H1 (cell line): ENCODE results near the gene DHDH. TPM values are rescaled to one million over a fixed set of nuclear protein-coding genes. Genes with fewer than 3 reads are reported as not detected.

Source experiments
- CTCF ChIA-PET: fragments of 300-600 bp; sonication (Branson Sonifier 250); formaldehyde crosslinking; loops from one replicate; lab custom pipeline; 2021; ENCODE audit not compliant: partially characterized antibody; lab: Charles Lee
- POLR2A ChIA-PET: fragments of 300-600 bp; sonication (Branson Sonifier 250); formaldehyde crosslinking; loops from one replicate; lab custom pipeline; 2021; ENCODE audit warnings: inconsistent platforms; ENCODE audit not compliant: partially characterized antibody; lab: Charles Lee
- DNase-seq, 2 experiments: peaks; one replicate each; pipeline versions ENCODE4 v3.0.0 to v3.0.0-alpha.2; 2010 to 2022; ENCODE audit warnings: low spot score in 2 of 2, low read depth in 1 of 2, mixed read lengths in 1 of 2
- FAIRE-seq: peaks from 2 replicates; lab custom pipeline; 2011; peaks lifted over from hg19 to GRCh38; lab: Jason Lieb, UNC
- H2AFZ ChIP-seq: 2 replicates; pipeline ENCODE4 v1.8.1; 2012; ENCODE audit warnings: low read length, inconsistent platforms
- H2AK5ac ChIP-seq: 2 replicates; pipeline ENCODE4 v1.6.1; 2013; ENCODE audit warnings: low read depth, low read length
- H2BK120ac ChIP-seq: replicated peaks from 2 replicates; pipeline ENCODE3; 2013; ENCODE audit warnings: low read depth, low read length, inconsistent platforms
- H2BK12ac ChIP-seq: 2 replicates; pipeline ENCODE4 v1.6.1; 2013; ENCODE audit warnings: low read depth, low read length
- H2BK15ac ChIP-seq: 2 replicates; pipeline ENCODE4 v1.6.1; 2013; ENCODE audit warnings: low read length
- H2BK20ac ChIP-seq: 2 replicates; pipeline ENCODE4 v1.6.1; 2013; ENCODE audit warnings: low read length
- H2BK5ac ChIP-seq: 2 replicates; pipeline ENCODE4 v1.6.1; 2013; ENCODE audit warnings: low read depth, low read length
- H3K14ac ChIP-seq: 2 replicates; pipeline ENCODE4 v1.6.1; 2013; ENCODE audit warnings: inconsistent platforms; ENCODE audit not compliant: insufficient read length
- H3K18ac ChIP-seq: 2 replicates; pipeline ENCODE4 v1.6.1; 2013; ENCODE audit warnings: low read length; ENCODE audit errors: extremely low read depth
- H3K23ac ChIP-seq: 2 replicates; pipeline ENCODE4 v1.6.1; 2013; ENCODE audit warnings: inconsistent platforms; ENCODE audit not compliant: insufficient read length
- H3K23me2 ChIP-seq: 2 replicates; pipeline ENCODE4 v1.6.1; 2013; ENCODE audit warnings: low read depth, low read length
- H3K27ac ChIP-seq: 2 replicates; pipeline ENCODE4 v1.6.1; 2011; ENCODE audit warnings: low read depth, low read length, inconsistent platforms
- H3K27me3 ChIP-seq, 4 experiments: replicated peaks in 1 of 4; 1 replicate in 1 of 4; 2 replicates in 3 of 4; pipeline versions ENCODE4 v1.6.1 to v1.8.1; 2011 to 2013; ENCODE audit warnings: low read length in 3 of 4, mild to moderate bottlenecking in 3 of 4, inconsistent platforms in 2 of 4, mixed read lengths in 2 of 4, moderate library complexity in 1 of 4; ENCODE audit not compliant: control insufficient read depth in 3 of 4, insufficient read depth in 3 of 4; ENCODE audit errors: extremely low read depth in 1 of 4
- H3K36me3 ChIP-seq, 4 experiments: 2 replicates each; pipeline versions ENCODE4 v1.6.1 to v1.8.1; 2011 to 2013; ENCODE audit warnings: mild to moderate bottlenecking in 4 of 4, low read length in 3 of 4, moderate library complexity in 2 of 4, control low read depth in 1 of 4, inconsistent platforms in 1 of 4; ENCODE audit not compliant: insufficient read depth in 4 of 4, control insufficient read depth in 2 of 4
- H3K4ac ChIP-seq: replicated peaks from 2 replicates; pipeline ENCODE3; 2013; ENCODE audit warnings: low read length, low read depth, mixed read lengths, inconsistent platforms; ENCODE audit not compliant: insufficient read length
- H3K4me1 ChIP-seq, 4 experiments: replicated peaks in 1 of 4; 1 replicate in 1 of 4; 2 replicates in 3 of 4; pipeline versions ENCODE4 v1.6.1 to v1.8.1; 2011 to 2013; ENCODE audit warnings: low read length in 3 of 4, inconsistent platforms in 2 of 4, mixed read lengths in 1 of 4; ENCODE audit not compliant: insufficient read depth in 4 of 4, control insufficient read depth in 3 of 4
- H3K4me2 ChIP-seq, 2 experiments: 2 replicates each; pipeline versions ENCODE4 v1.6.1 to v1.8.1; 2011 to 2013; ENCODE audit warnings: low read depth in 2 of 2, low read length in 2 of 2, control low read depth in 1 of 2, inconsistent platforms in 1 of 2, mild to moderate bottlenecking in 1 of 2; ENCODE audit not compliant: insufficient read depth in 1 of 2
- H3K4me3 ChIP-seq, 4 experiments: fragments of 200-600, 300-600 bp in 1 of 4; sonication (generic), shearing (Covaris generic), sonication (Bioruptor Twin) in 1 of 4; 2 replicates each; pipeline versions ENCODE4 v1.5.1 to v1.8.1; 2011 to 2016; ENCODE audit warnings: low read length in 4 of 4, low read depth in 3 of 4, control low read depth in 2 of 4, inconsistent platforms in 2 of 4, mild to moderate bottlenecking in 2 of 4, mixed read lengths in 1 of 4, moderate library complexity in 1 of 4; ENCODE audit not compliant: insufficient read depth in 2 of 4; ENCODE audit errors: extremely low read depth in 1 of 4
- H3K56ac ChIP-seq: replicated peaks from 2 replicates; pipeline ENCODE3; 2013; ENCODE audit warnings: low read depth, mild to moderate bottlenecking, mixed read lengths, low read length, inconsistent platforms; ENCODE audit not compliant: insufficient read length
- H3K79me1 ChIP-seq: 2 replicates; pipeline ENCODE4 v1.6.1; 2013; ENCODE audit warnings: low read depth, low read length, control low read depth
- H3K79me2 ChIP-seq, 2 experiments: 2 replicates each; pipeline versions ENCODE4 v1.6.1 to v1.8.1; 2012 to 2013; ENCODE audit warnings: low read length in 2 of 2, mild to moderate bottlenecking in 2 of 2, inconsistent platforms in 1 of 2; ENCODE audit not compliant: insufficient read depth in 2 of 2, control insufficient read depth in 1 of 2
- H3K9ac ChIP-seq, 4 experiments: replicated peaks in 1 of 4; 1 replicate in 1 of 4; 2 replicates in 3 of 4; pipeline versions ENCODE4 v1.6.1 to v1.8.1; 2011 to 2013; ENCODE audit warnings: low read depth in 3 of 4, low read length in 3 of 4, control low read depth in 2 of 4, mild to moderate bottlenecking in 2 of 4, moderate library complexity in 2 of 4, inconsistent platforms in 1 of 4; ENCODE audit errors: extremely low read depth in 1 of 4
- H3K9me3 ChIP-seq, 2 experiments: 2 replicates each; pipeline versions ENCODE4 v1.6.1 to v1.8.1; 2012 to 2013; ENCODE audit warnings: mild to moderate bottlenecking in 2 of 2, moderate library complexity in 2 of 2, control low read depth in 1 of 2, inconsistent platforms in 1 of 2, low read depth in 1 of 2, low read length in 1 of 2, mixed read lengths in 1 of 2; ENCODE audit not compliant: insufficient read depth in 2 of 2
- H4K20me1 ChIP-seq, 2 experiments: replicated peaks in 1 of 2; 2 replicates each; pipeline versions ENCODE3 to v1.8.1; 2011 to 2013; ENCODE audit warnings: inconsistent platforms in 2 of 2, low read length in 2 of 2, mild to moderate bottlenecking in 1 of 2; ENCODE audit not compliant: insufficient read depth in 2 of 2, control insufficient read depth in 1 of 2
- H4K5ac ChIP-seq: 2 replicates; pipeline ENCODE4 v1.6.1; 2013; ENCODE audit warnings: low read length, low read depth, mixed read lengths, inconsistent platforms; ENCODE audit not compliant: insufficient read length
- H4K8ac ChIP-seq: 2 replicates; pipeline ENCODE4 v1.8.0; 2013; ENCODE audit warnings: mild to moderate bottlenecking, moderate library complexity, low read length, inconsistent platforms; ENCODE audit not compliant: insufficient read depth; ENCODE audit errors: extremely low read depth
- H4K91ac ChIP-seq: replicated peaks from 2 replicates; pipeline ENCODE3; 2013; ENCODE audit warnings: low read length, mixed read lengths, inconsistent platforms; ENCODE audit not compliant: insufficient read length
- EP300 ChIP-seq, 2 experiments: IDR thresholded peaks; 1 replicate in 1 of 2; 2 replicates in 1 of 2; pipeline ENCODE4 v1.6.1; 2011 to 2012; ENCODE audit warnings: low read depth in 2 of 2, low read length in 2 of 2, mild to moderate bottlenecking in 2 of 2, borderline replicate concordance in 1 of 2, inconsistent platforms in 1 of 2, moderate library complexity in 1 of 2
- KDM5A ChIP-seq: fragments of 200-600 bp; IDR thresholded peaks from 2 replicates; pipeline ENCODE4 v1.7.1; 2012; ENCODE audit warnings: mild to moderate bottlenecking, low read length, inconsistent platforms, mixed read lengths
- PHF8 ChIP-seq: fragments of 200-600 bp; sonication (generic); conservative IDR thresholded peaks from 2 replicates; pipeline ENCODE4 v1.7.1; 2012; ENCODE audit warnings: low read depth, mild to moderate bottlenecking, inconsistent platforms, low read length, moderate library complexity
- RXRA ChIP-seq: IDR thresholded peaks from 2 replicates; pipeline ENCODE4 v1.6.1; 2011; ENCODE audit warnings: low read depth, mild to moderate bottlenecking, low read length, moderate library complexity; ENCODE audit not compliant: insufficient read depth
- SP4 ChIP-seq: IDR thresholded peaks from 2 replicates; pipeline ENCODE4 v1.6.1; 2012; ENCODE audit warnings: low read length, inconsistent platforms
- SUZ12 ChIP-seq: fragments of 200-600 bp; sonication (generic); IDR thresholded peaks from 2 replicates; pipeline ENCODE4 v1.6.1; 2012; ENCODE audit warnings: mild to moderate bottlenecking, inconsistent platforms, low read length, moderate library complexity, mixed read lengths
- TAF7 ChIP-seq: optimal IDR thresholded peaks from 2 replicates; pipeline ENCODE3; 2011; ENCODE audit warnings: low read depth, mild to moderate bottlenecking, inconsistent platforms, low read length, moderate library complexity, borderline replicate concordance
- TBP ChIP-seq: IDR thresholded peaks from 2 replicates; pipeline ENCODE4 v1.6.1; 2011; ENCODE audit warnings: low read depth, low read length, improper control_type of control experiment
- TCF12 ChIP-seq: IDR thresholded peaks from 2 replicates; pipeline ENCODE4 v1.6.1; 2011; ENCODE audit warnings: low read depth, mild to moderate bottlenecking, low read length
- WGBS, 2 experiments: shearing (Covaris generic) in 1 of 2; methylation state at CpG; one replicate each; pipeline versions ENCODE4 v1.1.6 to v1.1.7; 2013 to 2015; ENCODE audit warnings: low lambda C conversion rate in 2 of 2, mixed read lengths in 2 of 2, inconsistent platforms in 1 of 2, low coverage in 1 of 2, missing lambda C conversion rate in 1 of 2; ENCODE audit not compliant: insufficient replicate concordance in 2 of 2, insufficient coverage in 1 of 2, insufficient read length in 1 of 2; ENCODE audit errors: extremely low coverage in 1 of 2, missing lambda C conversion rate in 1 of 2; 5-methylcytosine and 5-hydroxymethylcytosine counted together
- polyA plus RNA-seq, 7 experiments: library from polyadenylated mRNA; depleted of rRNA in 3 of 7; stranded (reverse) in 5 of 7; unstranded in 2 of 7; fragments of >200 nt in 5 of 7; fragments of 200-250 nt in 2 of 7; gene quantifications; 1 replicate in 5 of 7; 2 replicates in 1 of 7; 4 replicates in 1 of 7; pipeline versions ENCODE4 v1.2.1 to v1.2.3, GENCODE V29; 2011 to 2013; ENCODE audit warnings: missing spikeins in 2 of 7, mixed read lengths in 2 of 7
- total RNA-seq: library from RNA; stranded (reverse); fragmentation: NEBNext Ultra II Directional; extraction: Animal tissue kit (Norgen Biotek cat#: 25700); gene quantifications from 2 replicates; pipeline ENCODE4 v1.2.1, GENCODE V29; 2021
- TF ChIP-seq, protein P1 (sequence below): IDR thresholded peaks from 2 replicates; pipeline ENCODE4 v1.6.1; 2011; ENCODE audit warnings: low read length, improper control_type of control experiment

The DHDH gene
- total and polyA plus RNA-seq, 2 of the 8 experiments (the other 6 are each of a cell fraction or from before 2014, with no cell fraction given) = 2.2 to 2.8 TPM

DNA sequence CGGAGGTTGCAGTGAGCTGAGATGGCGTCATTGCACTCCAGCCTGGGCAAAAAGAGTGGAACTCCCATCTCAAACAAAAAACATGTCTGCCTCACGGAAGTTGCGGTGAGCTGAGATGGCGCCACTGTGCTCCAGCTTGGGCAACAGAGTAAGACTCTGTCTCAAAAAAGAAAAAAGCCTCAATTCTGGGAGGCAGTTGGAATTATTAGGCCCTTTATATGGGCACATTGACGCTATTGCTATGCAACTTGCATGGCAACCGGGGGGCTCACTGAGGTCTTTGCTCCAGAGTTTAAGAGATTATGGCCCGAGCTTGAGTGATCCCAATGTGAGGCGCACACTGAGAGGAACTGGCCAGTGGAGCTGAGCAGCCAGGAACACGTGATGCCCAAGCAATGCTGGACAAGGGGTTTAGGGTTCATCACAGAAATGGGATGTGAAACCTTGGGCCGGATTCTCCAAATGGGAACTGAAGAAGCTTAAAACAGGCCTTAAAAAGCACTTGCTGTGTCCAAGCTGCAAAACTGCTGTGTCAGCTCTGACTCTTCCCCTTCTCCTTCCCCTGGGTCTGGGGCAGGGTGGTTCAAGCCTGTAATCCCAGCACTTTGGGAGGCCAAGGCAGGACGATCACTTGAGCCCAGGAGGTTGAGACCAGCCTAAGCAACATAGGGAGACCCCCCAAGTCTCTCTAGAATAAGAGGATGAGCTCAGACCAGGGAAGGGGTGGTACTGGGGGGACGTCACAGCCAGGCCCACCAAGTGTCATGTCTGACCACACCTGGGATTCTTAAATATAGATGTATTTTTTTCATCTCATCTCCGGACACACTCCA lies 34.1 kb downstream of the DHDH start:
- no peak overlapping the region for H4K5ac ChIP-seq
- H3K9me3 ChIP-seq = no peaks in the 10 kb centered on the region
- peaks cover 4 to 15% (median 9%) of the 10 kb centered on the region in 4 experiments for H3K4me1 ChIP-seq
- H3K79me1 ChIP-seq = peaks cover 2% of the 10 kb centered on the region; the same call in 1 of the 2 replicates
- no peaks in the 10 kb centered on the region for H3K27me3 ChIP-seq
- H3K56ac ChIP-seq = no peak overlapping the region
- H3K23ac ChIP-seq = no peak overlapping the region
- H3K4me3 ChIP-seq = no peak overlapping the region
- H2BK15ac ChIP-seq = no peak overlapping the region
- peaks cover 17% of the 10 kb centered on the region; the same call in 1 of the 2 replicates for H3K23me2 ChIP-seq
- FAIRE-seq (no peak), DNase-seq (no peak)
- H2AFZ ChIP-seq = no peak overlapping the region
- H4K8ac ChIP-seq = no peak overlapping the region
- H4K20me1 ChIP-seq = peaks cover 3 to 13% of the 10 kb centered on the region in 2 experiments
- peak overlapping the region; percentile 6; the same call in 1 of the 2 replicates for H3K18ac ChIP-seq
- no peak overlapping the region for H3K4me2 ChIP-seq
- no peak overlapping the region for H2BK20ac ChIP-seq
- no peak overlapping the region for H2BK12ac ChIP-seq
- H2AK5ac ChIP-seq = no peak overlapping the region
- 85% methylated on average over 14 of the region's 14 CpGs; no CpG with 5 or more reads in 1 of the 2 experiments for WGBS, 2 experiments
- no peak overlapping the region for H3K27ac ChIP-seq
- H3K79me2 ChIP-seq = peaks cover 0 to 13% of the 10 kb centered on the region in 2 experiments; a peak in 2 of 4 replicates
- POLR2A ChIA-PET = interaction anchor here (0.6 to 5.4 kb wide), 24 partner anchors 9 to 348 kb away, joined by 3 to 56 read pairs (median 3); partner anchors contain the start of genes BAX, GYS1, NUCB1 and PPP1R15A
- no peak overlapping the region for H2BK5ac ChIP-seq
- no peak overlapping the region for H2BK120ac ChIP-seq
- no peak overlapping the region for H3K14ac ChIP-seq
- no peak overlapping the region for H4K91ac ChIP-seq
- H3K36me3 ChIP-seq = peaks cover 2 to 28% (median 10%) of the 10 kb centered on the region in 4 experiments; a peak in 5 of 8 replicates
- no peak overlapping the region for H3K4ac ChIP-seq
- no peak overlapping the region for H3K9ac ChIP-seq
- CTCF ChIA-PET = interaction anchor here (0.6 to 1.4 kb wide), 11 partner anchors 9 to 463 kb away, joined by 3 to 6 read pairs (median 3); partner anchors contain the start of genes GYS1 and RUVBL2
- TF ChIP-seq EP300 (IDR thresholded peaks at IDR 0.05; ENCODE audit: borderline replicate concordance in 1 of 2, low read depth in 2 of 2, low read length in 2 of 2) (no peak), SP4 (no peak), SUZ12 (no peak), KDM5A (no peak), TCF12 (no peak), RXRA (no peak), TBP (no peak), PHF8 (no peak), TAF7 (no peak)
- TF ChIP-seq, protein P1, sequence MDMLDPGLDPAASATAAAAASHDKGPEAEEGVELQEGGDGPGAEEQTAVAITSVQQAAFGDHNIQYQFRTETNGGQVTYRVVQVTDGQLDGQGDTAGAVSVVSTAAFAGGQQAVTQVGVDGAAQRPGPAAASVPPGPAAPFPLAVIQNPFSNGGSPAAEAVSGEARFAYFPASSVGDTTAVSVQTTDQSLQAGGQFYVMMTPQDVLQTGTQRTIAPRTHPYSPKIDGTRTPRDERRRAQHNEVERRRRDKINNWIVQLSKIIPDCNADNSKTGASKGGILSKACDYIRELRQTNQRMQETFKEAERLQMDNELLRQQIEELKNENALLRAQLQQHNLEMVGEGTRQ = peak; percentile 10; the same call in 1 of the 2 replicates
